Left ventricle myocardium inferior (tissue), 1 donor: ENCODE data around the gene GLG1. TPM values are rescaled to one million over a fixed set of nuclear protein-coding genes. Genes with fewer than 3 reads are reported as not detected.
A peak's percentile ranks its signal among the peaks of the same experiment; 100 is the strongest.

Experiments used
- DNase-seq: peaks from one replicate; pipeline ENCODE4 v3.0.0-alpha.2; 2020
- H3K27ac ChIP-seq: fragments of 200-600 bp; replicated peaks from 2 replicates; pipeline ENCODE4 v1.8.0; 2021
- H3K27me3 ChIP-seq: fragments of 200-600 bp; 2 replicates; pipeline ENCODE4 v1.8.0; 2021; ENCODE audit warnings: low read depth
- H3K36me3 ChIP-seq: fragments of 200-600 bp; 2 replicates; pipeline ENCODE4 v1.8.0; 2021
- H3K4me1 ChIP-seq: fragments of 200-600 bp; 2 replicates; pipeline ENCODE4 v1.8.0; 2021
- H3K4me3 ChIP-seq: fragments of 200-600 bp; 2 replicates; pipeline ENCODE4 v1.8.0; 2021; ENCODE audit warnings: mild to moderate bottlenecking, moderate library complexity
- H3K9me3 ChIP-seq: fragments of 200-600 bp; replicated peaks from 2 replicates; pipeline ENCODE4 v1.8.0; 2021
- intact Hi-C: fragments of 100-400 bp; cut with micrococcal nuclease; formaldehyde crosslinking; loops from one replicate; pipeline ENCODE4 v1.11.0; 2022
- total RNA-seq: library from RNA; stranded (reverse); fragmentation: NEBNext Ultra II Directional; extraction: Animal tissue kit (Norgen Biotek cat#: 25700); gene quantifications from one replicate; pipeline ENCODE4 v1.2.1, GENCODE V29; 2021
- TF ChIP-seq, protein P1 (sequence below): fragments of 200-600 bp; IDR thresholded peaks from 2 replicates; pipeline ENCODE4 v1.8.0; 2021; ENCODE audit warnings: antibody characterized with exemption, mild to moderate bottlenecking, borderline replicate concordance
- donor health status: DM: no; HTN: yes; CAD: no; lungs with severe emphysema.

The GLG1 gene
- total RNA-seq, 1 donor from 2014 or later, result 72.7 TPM

DNA sequence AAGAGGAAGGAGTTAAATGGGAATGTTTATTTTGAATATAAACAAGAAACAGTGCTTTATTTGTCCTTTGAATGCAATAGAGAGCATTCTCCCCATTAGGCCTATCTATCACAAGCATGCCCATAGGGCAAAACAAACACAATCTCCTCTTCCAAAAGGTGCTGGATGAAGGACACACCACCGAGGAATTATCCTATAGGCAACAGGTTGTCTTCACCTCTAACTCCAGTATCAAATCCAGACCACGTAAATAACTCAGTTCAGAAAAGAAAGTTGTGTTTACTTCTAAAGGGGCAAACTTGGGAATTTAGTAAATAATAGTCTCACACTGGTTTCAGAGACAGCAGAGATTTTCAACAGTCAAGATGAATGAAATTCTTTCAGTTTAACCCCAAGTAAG is 101.9 kb downstream of the GLG1 start:
- no peak for DNase-seq
- intact Hi-C loops, result no loop called here
- Histone ChIP-seq H3K4me1 (peaks cover 18% of the 10 kb centered on the region), H3K9me3 (no peaks in the 10 kb centered on the region), H3K27ac (no peak overlapping the region), H3K27me3 (no peaks in the 10 kb centered on the region), H3K4me3 (no peak overlapping the region), H3K36me3 (peaks cover 18% of the 10 kb centered on the region)
- TF ChIP-seq, protein P1, sequence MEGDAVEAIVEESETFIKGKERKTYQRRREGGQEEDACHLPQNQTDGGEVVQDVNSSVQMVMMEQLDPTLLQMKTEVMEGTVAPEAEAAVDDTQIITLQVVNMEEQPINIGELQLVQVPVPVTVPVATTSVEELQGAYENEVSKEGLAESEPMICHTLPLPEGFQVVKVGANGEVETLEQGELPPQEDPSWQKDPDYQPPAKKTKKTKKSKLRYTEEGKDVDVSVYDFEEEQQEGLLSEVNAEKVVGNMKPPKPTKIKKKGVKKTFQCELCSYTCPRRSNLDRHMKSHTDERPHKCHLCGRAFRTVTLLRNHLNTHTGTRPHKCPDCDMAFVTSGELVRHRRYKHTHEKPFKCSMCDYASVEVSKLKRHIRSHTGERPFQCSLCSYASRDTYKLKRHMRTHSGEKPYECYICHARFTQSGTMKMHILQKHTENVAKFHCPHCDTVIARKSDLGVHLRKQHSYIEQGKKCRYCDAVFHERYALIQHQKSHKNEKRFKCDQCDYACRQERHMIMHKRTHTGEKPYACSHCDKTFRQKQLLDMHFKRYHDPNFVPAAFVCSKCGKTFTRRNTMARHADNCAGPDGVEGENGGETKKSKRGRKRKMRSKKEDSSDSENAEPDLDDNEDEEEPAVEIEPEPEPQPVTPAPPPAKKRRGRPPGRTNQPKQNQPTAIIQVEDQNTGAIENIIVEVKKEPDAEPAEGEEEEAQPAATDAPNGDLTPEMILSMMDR, result no peak

DNA sequence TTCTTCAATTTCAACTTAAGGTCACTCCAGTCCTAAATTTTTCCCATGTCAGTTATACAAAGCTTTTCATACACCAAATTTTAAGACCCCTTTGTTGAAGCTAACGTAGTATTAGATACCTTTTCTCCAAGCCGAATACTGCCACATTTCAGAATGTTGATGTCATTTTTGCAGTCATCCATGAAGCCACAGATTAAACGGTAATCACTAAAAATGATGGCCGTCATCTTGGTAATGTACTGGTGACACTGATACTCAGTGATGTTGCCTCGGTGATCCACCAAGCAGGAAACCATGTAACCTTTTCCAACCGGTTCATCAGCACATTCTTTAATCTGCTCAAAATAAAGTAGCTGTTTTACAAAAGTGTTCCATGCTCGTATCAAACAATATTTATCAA is 103.5 kb downstream of the GLG1 start:
- Histone ChIP-seq H3K27ac (no peak overlapping the region), H3K27me3 (no peaks in the 10 kb centered on the region), H3K4me3 (no peak overlapping the region), H3K9me3 (no peaks in the 10 kb centered on the region), H3K36me3 (peaks cover 21% of the 10 kb centered on the region), H3K4me1 (peaks cover 18% of the 10 kb centered on the region)
- TF ChIP-seq, protein P1, result no peak
- DNase-seq, result no peak
- intact Hi-C loops, result no loop called here

DNA sequence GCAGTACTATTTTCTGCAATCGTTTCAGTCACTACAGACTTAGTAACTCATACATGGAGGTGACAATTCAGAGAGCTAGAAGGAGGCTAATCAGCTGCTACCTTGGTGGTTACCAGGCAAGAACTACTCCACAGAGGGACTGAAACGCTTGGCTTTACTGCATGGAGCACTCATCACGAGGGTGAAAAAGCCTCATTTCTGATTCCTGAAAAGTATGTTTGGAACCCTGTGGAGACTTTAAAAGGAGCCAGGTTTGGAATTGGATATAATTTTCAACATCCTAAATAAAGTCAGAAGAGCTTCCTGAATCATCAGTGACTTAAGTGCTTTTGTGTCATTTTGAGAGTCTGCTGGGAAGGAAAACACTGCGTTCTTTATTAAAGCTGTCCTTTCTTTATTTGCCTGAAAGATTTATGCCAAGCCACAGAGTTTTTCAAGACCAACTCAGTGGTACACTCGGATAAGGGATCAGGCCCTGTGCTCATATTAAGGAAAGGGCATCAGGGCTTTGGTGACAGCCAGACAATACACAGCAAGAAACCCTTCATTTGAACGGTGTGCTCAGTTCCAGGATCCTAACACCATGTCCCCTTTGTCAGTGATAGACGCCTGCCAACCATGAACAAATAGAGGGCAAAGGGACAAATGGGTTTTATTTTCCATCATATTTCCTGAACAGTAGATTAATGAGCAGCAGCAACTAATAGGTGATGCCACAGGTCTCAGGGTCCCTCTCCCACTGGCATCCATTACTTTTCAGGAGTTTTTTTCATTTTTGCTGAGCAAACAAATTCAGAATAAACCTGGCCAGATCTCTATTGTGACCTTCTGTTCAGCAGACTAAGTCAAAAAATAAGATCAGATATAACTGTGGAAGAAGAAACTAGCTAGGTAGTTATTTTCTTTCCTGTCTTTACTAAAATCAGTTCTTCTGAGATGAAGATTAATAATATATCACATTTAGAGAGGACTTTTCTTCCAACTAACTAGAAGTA is 105.1 kb downstream of the GLG1 start:
- Histone ChIP-seq H3K27ac (peak overlapping the region; percentile 75), H3K4me1 (peaks cover 18% of the 10 kb centered on the region), H3K36me3 (peaks cover 12% of the 10 kb centered on the region), H3K4me3 (no peak overlapping the region), H3K9me3 (no peaks in the 10 kb centered on the region), H3K27me3 (no peaks in the 10 kb centered on the region)
- no peak for DNase-seq
- intact Hi-C loops, result no loop called here
- TF ChIP-seq, protein P1, result no peak

DNA sequence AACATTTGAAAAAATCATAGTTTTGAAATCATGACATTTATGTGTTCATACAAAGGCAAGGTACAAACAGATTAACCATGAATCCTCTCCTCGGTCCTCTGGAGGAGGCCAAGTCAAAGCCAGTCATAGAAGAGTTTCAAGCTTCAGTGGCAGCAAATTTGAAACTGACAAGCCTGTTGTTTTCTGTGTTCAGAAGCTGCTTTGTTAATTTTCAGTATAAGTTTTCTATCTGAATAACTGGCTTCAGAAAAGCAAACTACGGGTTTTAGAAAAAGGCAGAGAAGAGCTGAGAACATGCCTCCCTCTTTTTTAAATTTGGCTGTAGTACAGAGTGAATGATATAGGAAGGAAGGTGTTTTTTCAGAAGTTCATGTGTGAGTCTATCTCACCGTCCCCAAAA is 106.0 kb downstream of the GLG1 start:
- Histone ChIP-seq H3K36me3 (peaks cover 18% of the 10 kb centered on the region), H3K4me3 (no peak overlapping the region), H3K9me3 (no peaks in the 10 kb centered on the region), H3K27me3 (no peaks in the 10 kb centered on the region), H3K4me1 (peaks cover 18% of the 10 kb centered on the region), H3K27ac (peak overlapping the region; percentile 75)
- no peak for DNase-seq
- TF ChIP-seq, protein P1, result no peak
- intact Hi-C loops, result no loop called here

DNA sequence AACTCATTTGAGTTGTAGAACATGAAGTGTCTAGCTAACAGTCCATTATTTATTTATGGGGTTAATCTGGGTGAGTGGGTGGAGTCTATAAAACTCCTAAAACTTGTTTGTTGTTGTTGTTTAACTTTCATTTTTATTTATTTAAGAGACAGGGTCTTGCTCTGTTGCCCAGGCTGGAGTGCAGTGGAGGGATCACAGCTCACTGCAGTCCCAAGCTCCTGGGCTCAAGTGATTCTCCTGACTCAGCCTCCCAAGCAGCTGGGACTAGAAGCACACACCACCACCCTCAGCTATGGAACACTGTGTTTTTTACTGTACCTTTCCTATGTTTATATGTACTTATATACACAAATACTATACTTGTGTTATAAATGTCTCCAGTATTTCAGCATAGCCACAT is 107.8 kb downstream of the GLG1 start:
- H3K27ac ChIP-seq, result no peak overlapping the region
- no peak overlapping the region for H3K4me3 ChIP-seq
- peaks cover 34% of the 10 kb centered on the region for H3K36me3 ChIP-seq
- no peak for DNase-seq
- no peaks in the 10 kb centered on the region for H3K27me3 ChIP-seq
- TF ChIP-seq, protein P1, result no peak
- peaks cover 18% of the 10 kb centered on the region for H3K4me1 ChIP-seq
- intact Hi-C loops, result no loop called here
- no peaks in the 10 kb centered on the region for H3K9me3 ChIP-seq
